HCT116 (cell line): ENCODE measurements around the gene DHRS2. TPM values are rescaled to one million over a fixed set of nuclear protein-coding genes. Genes with fewer than 3 reads are reported as not detected.

Source experiments
- ATAC-seq: fragments of 200-7000 bp; cut with Tn5 transposase; 2 replicates; pipeline ENCODE4 v1.9.1; 2020; ENCODE audit warnings: mild to moderate bottlenecking, moderate library complexity
- BruUV-seq: library from RNA; stranded (reverse); fragments of 400-500 nt; replicated peaks from 2 replicates; lab custom pipeline; 2021; lab: Mats Ljungman, UMichigan
- CTCF ChIA-PET: fragments of 300-600 bp; sonication (Branson Sonifier 250); formaldehyde crosslinking; loops from one replicate; lab custom pipeline; 2021; ENCODE audit warnings: antibody characterized with exemption; lab: Charles Lee
- POLR2A ChIA-PET: fragments of 300-600, 350-600 bp; sonication (Branson Sonifier 250); formaldehyde crosslinking; loops from one replicate; lab custom pipeline; 2021; ENCODE audit warnings: antibody characterized with exemption; lab: Charles Lee
- RAD21 ChIA-PET, 2 experiments: fragments of 300-600 bp; sonication (Branson Sonifier 250); formaldehyde crosslinking; loops; one replicate each; lab custom pipeline; 2023; ENCODE audit warnings: low total read pairs in 2 of 2; ENCODE audit not compliant: uncharacterized antibody in 2 of 2, unreplicated experiment in 2 of 2, low non-redundant PET in 1 of 2; lab: Charles Lee
- DNase-seq: peaks from one replicate; pipeline ENCODE4 v3.0.0-alpha.2; 2010; ENCODE audit warnings: low read depth, low spot score
- H2AFZ ChIP-seq: fragments of 200-600 bp; shearing (Covaris generic), sonication (generic); 2 replicates; pipeline ENCODE4 v1.6.1; 2017; ENCODE audit warnings: low read depth, mixed run types, mixed read lengths, antibody characterized with exemption, low read length; ENCODE audit not compliant: poor library complexity, severe bottlenecking
- H3K27ac ChIP-seq: 2 replicates; pipeline ENCODE4 v1.5.1; 2012; ENCODE audit warnings: low read depth, low read length
- H3K27me3 ChIP-seq: fragments of 200-600 bp; sonication (generic); 2 replicates; pipeline ENCODE4 v1.6.1; 2016; ENCODE audit warnings: mixed run types, low read length, mixed read lengths; ENCODE audit not compliant: insufficient read depth
- H3K36me3 ChIP-seq, 2 experiments: fragments of 200-500 bp in 1 of 2; fragments of 200-600 bp in 1 of 2; sonication (Bioruptor generic) in 1 of 2; sonication (generic) in 1 of 2; 2 replicates each; pipeline versions ENCODE4 v1.5.1 to v1.6.1; 2014 to 2016; ENCODE audit warnings: low read length in 2 of 2, inconsistent platforms in 1 of 2, mixed read lengths in 1 of 2, mixed run types in 1 of 2; ENCODE audit not compliant: insufficient read depth in 2 of 2, control insufficient read depth in 1 of 2
- H3K4me1 ChIP-seq, 2 experiments: fragments of 200-600 bp in 1 of 2; sonication (generic) in 1 of 2; 2 replicates each; pipeline versions ENCODE4 v1.5.1 to v1.6.1; 2012 to 2017; ENCODE audit warnings: low read length in 2 of 2, inconsistent platforms in 1 of 2, mild to moderate bottlenecking in 1 of 2, mixed read lengths in 1 of 2, mixed run types in 1 of 2, moderate library complexity in 1 of 2; ENCODE audit not compliant: insufficient read depth in 2 of 2, control insufficient read depth in 1 of 2
- H3K4me2 ChIP-seq: fragments of 200-600 bp; sonication (generic); 2 replicates; pipeline ENCODE4 v1.6.1; 2017; ENCODE audit warnings: mixed run types, low read length, mixed read lengths
- H3K4me3 ChIP-seq, 2 experiments: fragments of 200-600 bp in 1 of 2; sonication (generic) in 1 of 2; replicated peaks in 1 of 2; 2 replicates each; pipeline ENCODE4 v1.5.1; 2011 to 2016; ENCODE audit warnings: low read length in 2 of 2, control low read depth in 1 of 2, low read depth in 1 of 2, mild to moderate bottlenecking in 1 of 2, mixed read lengths in 1 of 2, mixed run types in 1 of 2
- H3K79me2 ChIP-seq: fragments of 200-600 bp; sonication (generic); 2 replicates; pipeline ENCODE4 v1.6.1; 2017; ENCODE audit warnings: mild to moderate bottlenecking, mixed run types, low read length, moderate library complexity, mixed read lengths; ENCODE audit not compliant: insufficient read depth
- H3K9ac ChIP-seq: fragments of 200-600 bp; sonication (generic); 2 replicates; pipeline ENCODE4 v1.6.1; 2016; ENCODE audit warnings: low read length, mixed read lengths
- H3K9me2 ChIP-seq: fragments of 200-600 bp; sonication (generic), shearing (Covaris generic); 2 replicates; pipeline ENCODE4 v1.6.1; 2017; ENCODE audit warnings: mixed run types, mild to moderate bottlenecking, moderate library complexity; ENCODE audit not compliant: insufficient read depth
- H3K9me3 ChIP-seq, 2 experiments: fragments of 200-500 bp in 1 of 2; fragments of 200-600 bp in 1 of 2; sonication (Bioruptor generic) in 1 of 2; sonication (generic) in 1 of 2; 2 replicates each; pipeline ENCODE4 v1.6.1; 2014 to 2017; ENCODE audit warnings: low read length in 2 of 2, mixed read lengths in 2 of 2, inconsistent platforms in 1 of 2, low read depth in 1 of 2, mild to moderate bottlenecking in 1 of 2, mixed run types in 1 of 2, moderate library complexity in 1 of 2; ENCODE audit not compliant: control insufficient read depth in 1 of 2, insufficient read depth in 1 of 2
- H4K20me1 ChIP-seq: fragments of 200-600 bp; sonication (generic), shearing (Covaris generic); 2 replicates; pipeline ENCODE4 v1.6.1; 2017; ENCODE audit warnings: mixed run types, mild to moderate bottlenecking, moderate library complexity; ENCODE audit not compliant: insufficient read depth
- ATF3 ChIP-seq: IDR thresholded peaks from 2 replicates; pipeline ENCODE4 v1.6.1; 2012
- CBX3 ChIP-seq: IDR thresholded peaks from 2 replicates; pipeline ENCODE4 v1.6.1; 2012; ENCODE audit warnings: low read depth
- CEBPB ChIP-seq: IDR thresholded peaks from 2 replicates; pipeline ENCODE4 v1.6.1; 2012; ENCODE audit warnings: low read depth
- CTCF ChIP-seq, 3 experiments: fragments of 200-600 bp in 1 of 3; sonication (generic) in 1 of 3; IDR thresholded peaks in 2 of 3; conservative IDR thresholded peaks in 1 of 3; 2 replicates each; pipeline ENCODE4 v1.5.1; 2012 to 2017; ENCODE audit warnings: low read depth in 2 of 3, low read length in 2 of 3, antibody characterized with exemption in 1 of 3, borderline replicate concordance in 1 of 3, control low read depth in 1 of 3, mild to moderate bottlenecking in 1 of 3, mixed read lengths in 1 of 3, mixed run types in 1 of 3, moderate library complexity in 1 of 3; ENCODE audit not compliant: insufficient read depth in 1 of 3
- EZH2phosphoT487 ChIP-seq: fragments of 200-600 bp; IDR thresholded peaks from 2 replicates; pipeline ENCODE4 v1.6.1; 2018; ENCODE audit warnings: antibody characterized with exemption, borderline replicate concordance
- JUND ChIP-seq: IDR thresholded peaks from 2 replicates; pipeline ENCODE4 v1.6.1; 2012
- POLR2A ChIP-seq: IDR thresholded peaks from 2 replicates; pipeline ENCODE4 v1.7.0; 2011; ENCODE audit warnings: borderline replicate concordance; ENCODE audit not compliant: insufficient read depth, insufficient read length; ENCODE audit errors: extremely low read depth
- POLR2AphosphoS5 ChIP-seq: IDR thresholded peaks from 2 replicates; pipeline ENCODE4 v1.6.1; 2011; ENCODE audit warnings: mild to moderate bottlenecking, low read depth, low read length, moderate library complexity
- RAD21 ChIP-seq: IDR thresholded peaks from 2 replicates; pipeline ENCODE4 v1.6.1; 2012; ENCODE audit warnings: low read depth, mild to moderate bottlenecking
- SP1 ChIP-seq: IDR thresholded peaks from 2 replicates; pipeline ENCODE4 v1.6.1; 2012; ENCODE audit warnings: low read depth
- SRF ChIP-seq: IDR thresholded peaks from 2 replicates; pipeline ENCODE4 v1.6.1; 2012; ENCODE audit warnings: low read depth
- intact Hi-C: fragments of 100-400 bp; cut with micrococcal nuclease; formaldehyde crosslinking; loops from 2 replicates; pipeline ENCODE4 v1.10.0; 2022
- total RNA-seq: library from RNA; stranded (reverse); gene quantifications from one replicate; pipeline ENCODE4 v1.2.1, GENCODE V29; 2021; ENCODE audit not compliant: unreplicated experiment

Gene DHRS2
- total RNA-seq, 1 experiment from 2014 or later, result 10.0 TPM

GRCh38 chr14:23644195-23644918, 8.2 kb downstream of the DHRS2 start:
- no peak for DNase-seq
- no peak overlapping the region for H3K9ac ChIP-seq
- H3K4me2 ChIP-seq, result no peak overlapping the region
- no TSS peak for BruUV-seq
- no peak for ATAC-seq
- no peaks in the 10 kb centered on the region for H3K79me2 ChIP-seq
- peaks cover 22 to 26% of the 10 kb centered on the region in 2 experiments for H3K4me1 ChIP-seq
- no peaks in the 10 kb centered on the region for H3K9me2 ChIP-seq
- no peaks in the 10 kb centered on the region for H3K9me3 ChIP-seq
- intact Hi-C loops, result no loop called here
- no peak for TF ChIP-seq RAD21
- no peak for TF ChIP-seq SP1
- TF ChIP-seq CEBPB, result no peak
- TF ChIP-seq JUND, result no peak
- TF ChIP-seq POLR2A, result no peak
- TF ChIP-seq POLR2AphosphoS5, result no peak
- no peak overlapping the region for H3K27ac ChIP-seq
- ChIA-PET RAD21 (no interaction called here), POLR2A (interaction anchor here (1.3 kb wide), 1 partner anchor 9 kb away, joined by 4 read pairs; the partner anchor contains the start of gene DHRS2), CTCF (interaction anchor here (0.9 kb wide), 2 partner anchors 12 to 22 kb away, joined by 4 to 5 read pairs; no protein-coding TSS in a partner anchor)
- H3K27me3 ChIP-seq, result no peaks in the 10 kb centered on the region
- H3K36me3 ChIP-seq, result no peaks in the 10 kb centered on the region
- no peak overlapping the region for H2AFZ ChIP-seq
- no peaks in the 10 kb centered on the region for H4K20me1 ChIP-seq
- no peak overlapping the region for H3K4me3 ChIP-seq

GRCh38 chr14:23644919-23645336, 8.8 kb downstream of the DHRS2 start:
- POLR2A ChIA-PET, result interaction anchor here (1.3 kb wide), 1 partner anchor 9 kb away, joined by 4 read pairs; the partner anchor contains the start of gene DHRS2
- DNase-seq, result no peak
- H3K79me2 ChIP-seq, result no peaks in the 10 kb centered on the region
- H3K27ac ChIP-seq, result no peak overlapping the region
- no peaks in the 10 kb centered on the region for H3K9me2 ChIP-seq
- H3K27me3 ChIP-seq, result no peaks in the 10 kb centered on the region
- intact Hi-C loops, result no loop called here
- H3K4me1 ChIP-seq, result peaks cover 21 to 26% of the 10 kb centered on the region in 2 experiments
- H3K4me2 ChIP-seq, result no peak overlapping the region
- no peak overlapping the region for H3K4me3 ChIP-seq
- no peaks in the 10 kb centered on the region for H3K9me3 ChIP-seq
- no peaks in the 10 kb centered on the region for H4K20me1 ChIP-seq
- no peak overlapping the region for H2AFZ ChIP-seq
- no peak overlapping the region for H3K9ac ChIP-seq
- TF ChIP-seq POLR2A, result no peak
- no peak for TF ChIP-seq CBX3
- TF ChIP-seq SRF, result no peak
- TF ChIP-seq EZH2phosphoT487, result no peak
- TF ChIP-seq CTCF (IDR thresholded peaks at IDR 0.05 in 2 of 3, conservative IDR thresholded peaks at IDR 0.05 in 1 of 3; ENCODE audit: borderline replicate concordance in 1 of 3, insufficient read depth in 1 of 3, low read depth in 2 of 3, low read length in 2 of 3), result no peak
- no peak for TF ChIP-seq ATF3
- H3K36me3 ChIP-seq, result no peaks in the 10 kb centered on the region
- no peak for ATAC-seq
- BruUV-seq, result no TSS peak
- CTCF ChIA-PET, result no interaction called here
- RAD21 ChIA-PET, result no interaction called here
